HFF-Myc (cell line): ENCODE measurements around the gene MRPL55.

ENCODE experiments used
- DNase-seq: peaks from one replicate; pipeline ENCODE4 v3.0.0-alpha.2; 2011; ENCODE audit warnings: low read depth; ENCODE audit errors: extremely low read depth
- H3K4me3 ChIP-seq: replicated peaks from 2 replicates; pipeline ENCODE4 v1.5.1; 2011; ENCODE audit warnings: low read depth, mild to moderate bottlenecking, control low read depth, low read length
- CTCF ChIP-seq: IDR thresholded peaks from 2 replicates; pipeline ENCODE4 v1.5.1; 2012; ENCODE audit warnings: mild to moderate bottlenecking, low read depth, low read length, control low read depth; ENCODE audit errors: missing control alignments

Gene MRPL55

GRCh38 chr1:228136901-228137300, 27.8 kb upstream of the MRPL55 start:
- DNase-seq = no peak
- H3K4me3 ChIP-seq = no peak overlapping the region
- TF ChIP-seq CTCF = no peak

- H3K4me3 ChIP-seq = no peak overlapping the region
- TF ChIP-seq CTCF = no peak
- DNase-seq = no peak
Observed at GRCh38 chr1:228134591-228134990, 25.5 kb upstream of the MRPL55 start.

DNA sequence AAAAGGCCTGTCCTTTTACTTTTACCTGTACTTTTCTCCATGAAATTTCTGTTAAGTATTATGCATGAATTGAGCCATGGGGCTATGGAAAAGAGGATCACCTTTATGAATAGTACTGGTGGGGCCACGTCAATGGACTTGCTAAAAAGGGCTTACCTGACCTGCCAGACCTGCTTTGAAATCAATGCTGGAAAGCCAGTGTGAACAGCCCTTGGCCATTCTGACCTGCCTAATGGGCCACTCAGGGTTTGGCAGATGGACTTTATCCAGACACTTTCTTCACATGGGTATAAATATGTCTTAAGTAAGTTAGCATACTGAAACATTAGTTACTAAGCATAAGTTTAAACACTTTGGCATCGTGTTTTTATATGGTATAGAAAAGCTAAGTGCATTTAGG, 22.7 kb upstream of the MRPL55 start:
- DNase-seq = no peak
- no peak for TF ChIP-seq CTCF
- H3K4me3 ChIP-seq = no peak overlapping the region

DNA sequence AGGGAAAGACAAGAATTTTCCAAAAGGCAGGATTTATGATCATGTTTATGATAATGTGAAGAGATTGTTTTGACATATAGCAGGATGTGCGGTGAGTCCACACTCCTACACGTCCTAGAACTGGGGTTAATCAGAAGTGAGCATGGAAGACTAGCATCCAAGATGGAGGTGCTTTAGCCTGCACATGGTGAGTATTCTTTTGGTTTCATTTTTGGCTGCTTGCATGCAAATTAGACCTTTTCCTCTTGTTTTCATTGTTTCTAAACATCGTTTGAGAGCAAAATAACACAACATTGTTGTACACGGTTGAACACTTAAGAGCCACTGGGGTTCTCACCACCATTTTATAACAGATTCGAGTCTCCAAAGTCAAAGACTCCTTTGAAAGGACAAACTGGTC, 16.1 kb upstream of the MRPL55 start:
- H3K4me3 ChIP-seq = no peak overlapping the region
- DNase-seq = no peak
- no peak for TF ChIP-seq CTCF

DNA sequence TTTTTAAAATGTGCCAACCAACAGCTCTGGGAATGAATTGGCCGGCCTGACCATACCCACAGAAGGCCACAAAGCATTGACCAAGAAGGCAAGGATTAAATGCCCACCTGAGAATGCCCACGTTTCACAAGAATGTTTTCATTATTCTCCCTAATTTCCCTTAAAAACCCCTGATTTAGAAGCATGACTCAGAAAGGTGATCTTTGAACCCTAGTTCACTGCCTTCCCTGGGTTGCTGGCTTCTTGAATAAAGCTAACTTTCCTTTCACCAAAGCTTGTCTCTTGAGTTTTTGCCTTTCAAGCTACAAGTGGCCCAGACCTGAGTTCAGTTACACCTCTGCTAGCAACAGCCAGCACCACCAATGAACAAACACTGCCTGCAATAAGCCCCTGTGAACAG, 14.4 kb upstream of the MRPL55 start:
- TF ChIP-seq CTCF = no peak
- no peak overlapping the region for H3K4me3 ChIP-seq
- no peak for DNase-seq

- no peak for TF ChIP-seq CTCF
- no peak overlapping the region for H3K4me3 ChIP-seq
- DNase-seq = no peak
Observed at GRCh38 chr1:228122921-228123441, 13.9 kb upstream of the MRPL55 start.

GRCh38 chr1:228120857-228121489, 11.9 kb upstream of the MRPL55 start:
- H3K4me3 ChIP-seq = no peak overlapping the region
- TF ChIP-seq CTCF = no peak
- no peak for DNase-seq
